ENCODE measurements around the gene CDHR3.

GRCh38 chr7:106063024-106063423 lies 100.0 kb downstream of the CDHR3 start:
- TF ChIP-seq CTCF (IDR thresholded peaks at IDR 0.05) (no peak), POLR2A (IDR thresholded peaks at IDR 0.05) (no peak)

All from prostate gland (tissue), 2 donors.